ENCODE results near the gene REPS2.
A peak's percentile ranks its signal among the peaks of the same experiment; 100 is the strongest.

Gene REPS2

GRCh38 chrX:16992445-16992844 is 46.0 kb downstream of the REPS2 start:
- FAIRE-seq (no peak), DNase-seq (ENCODE audit: insufficient read length, low spot score) (no peak)
- no peak for TF ChIP-seq TAF1 (IDR thresholded peaks at IDR 0.05; ENCODE audit: low read depth, low read length)
- TF ChIP-seq PAX5 (IDR thresholded peaks at IDR 0.05; ENCODE audit: insufficient read depth, low read length, severe bottlenecking), result no peak
- no peak for TF ChIP-seq POLR2A (IDR thresholded peaks at IDR 0.05; ENCODE audit: low read depth, low read length)
- no peak for TF ChIP-seq SPI1 (IDR thresholded peaks at IDR 0.05; ENCODE audit: low read depth, low read length)

GRCh38 chrX:16992951-16993350 is 46.5 kb downstream of the REPS2 start:
- FAIRE-seq (no peak), DNase-seq (ENCODE audit: insufficient read length, low spot score) (no peak)
- no peak for TF ChIP-seq POLR2AphosphoS5 (IDR thresholded peaks at IDR 0.05; ENCODE audit: low read depth, low read length)
- TF ChIP-seq SPI1 (IDR thresholded peaks at IDR 0.05; ENCODE audit: low read depth, low read length), result no peak
- no peak for TF ChIP-seq POLR2A (IDR thresholded peaks at IDR 0.05; ENCODE audit: low read depth, low read length)
- no peak for TF ChIP-seq TAF1 (IDR thresholded peaks at IDR 0.05; ENCODE audit: low read depth, low read length)
- TF ChIP-seq PAX5 (IDR thresholded peaks at IDR 0.05; ENCODE audit: insufficient read depth, low read length, severe bottlenecking), result no peak
- TF ChIP-seq POU2F2 (IDR thresholded peaks at IDR 0.05; ENCODE audit: low read depth, low read length), result no peak

GRCh38 chrX:16993791-16994318 is 47.4 kb downstream of the REPS2 start:
- DNase-seq (ENCODE audit: insufficient read length, low spot score) (no peak), FAIRE-seq (no peak)
- TF ChIP-seq TAF1 (IDR thresholded peaks at IDR 0.05; ENCODE audit: low read depth, low read length) (no peak), SPI1 (IDR thresholded peaks at IDR 0.05; ENCODE audit: low read depth, low read length) (no peak), POLR2A (IDR thresholded peaks at IDR 0.05; ENCODE audit: low read depth, low read length) (no peak), PAX5 (IDR thresholded peaks at IDR 0.05; ENCODE audit: insufficient read depth, low read length, severe bottlenecking) (no peak), POU2F2 (IDR thresholded peaks at IDR 0.05; ENCODE audit: low read depth, low read length) (no peak), POLR2AphosphoS5 (IDR thresholded peaks at IDR 0.05; ENCODE audit: low read depth, low read length) (no peak)

GRCh38 chrX:16994736-16995135 is 48.3 kb downstream of the REPS2 start:
- FAIRE-seq (no peak), DNase-seq (ENCODE audit: insufficient read length, low spot score) (no peak)
- TF ChIP-seq PAX5 (IDR thresholded peaks at IDR 0.05; ENCODE audit: insufficient read depth, low read length, severe bottlenecking) (no peak), POLR2A (IDR thresholded peaks at IDR 0.05; ENCODE audit: low read depth, low read length) (no peak), SPI1 (IDR thresholded peaks at IDR 0.05; ENCODE audit: low read depth, low read length) (no peak), POU2F2 (IDR thresholded peaks at IDR 0.05; ENCODE audit: low read depth, low read length) (no peak), TAF1 (IDR thresholded peaks at IDR 0.05; ENCODE audit: low read depth, low read length) (no peak), POLR2AphosphoS5 (IDR thresholded peaks at IDR 0.05; ENCODE audit: low read depth, low read length) (no peak)

GRCh38 chrX:16997313-16997712 is 50.9 kb downstream of the REPS2 start:
- no peak for FAIRE-seq
- TF ChIP-seq SPI1 (IDR thresholded peaks at IDR 0.05; ENCODE audit: low read depth, low read length) (no peak), TAF1 (IDR thresholded peaks at IDR 0.05; ENCODE audit: low read depth, low read length) (no peak), PAX5 (IDR thresholded peaks at IDR 0.05; ENCODE audit: insufficient read depth, low read length, severe bottlenecking) (no peak), POLR2AphosphoS5 (IDR thresholded peaks at IDR 0.05; ENCODE audit: low read depth, low read length) (no peak), POLR2A (IDR thresholded peaks at IDR 0.05; ENCODE audit: low read depth, low read length) (no peak), POU2F2 (IDR thresholded peaks at IDR 0.05; ENCODE audit: low read depth, low read length) (no peak)
- no peak for DNase-seq (ENCODE audit: insufficient read length, low spot score)

- TF ChIP-seq SPI1 (IDR thresholded peaks at IDR 0.05; ENCODE audit: low read depth, low read length) (no peak), POLR2AphosphoS5 (IDR thresholded peaks at IDR 0.05; ENCODE audit: low read depth, low read length) (no peak), TAF1 (IDR thresholded peaks at IDR 0.05; ENCODE audit: low read depth, low read length) (no peak), PAX5 (IDR thresholded peaks at IDR 0.05; ENCODE audit: insufficient read depth, low read length, severe bottlenecking) (no peak), POU2F2 (IDR thresholded peaks at IDR 0.05; ENCODE audit: low read depth, low read length) (no peak), POLR2A (IDR thresholded peaks at IDR 0.05; ENCODE audit: low read depth, low read length) (no peak)
- FAIRE-seq, result no peak
- DNase-seq (ENCODE audit: insufficient read length, low spot score), result no peak
Measured at GRCh38 chrX:16999275-16999674, 52.8 kb downstream of the REPS2 start.

- no peak for TF ChIP-seq TAF1 (IDR thresholded peaks at IDR 0.05; ENCODE audit: low read depth, low read length)
- TF ChIP-seq POLR2A (IDR thresholded peaks at IDR 0.05; ENCODE audit: low read depth, low read length), result no peak
- no peak for TF ChIP-seq PAX5 (IDR thresholded peaks at IDR 0.05; ENCODE audit: insufficient read depth, low read length, severe bottlenecking)
- TF ChIP-seq POU2F2 (IDR thresholded peaks at IDR 0.05; ENCODE audit: low read depth, low read length), result no peak
- no peak for FAIRE-seq
- no peak for DNase-seq (ENCODE audit: insufficient read length, low spot score)
Measured at GRCh38 chrX:17000751-17001150, 54.3 kb downstream of the REPS2 start.

- FAIRE-seq (no peak), DNase-seq (ENCODE audit: insufficient read length, low spot score) (no peak)
Measured at GRCh38 chrX:17005712-17006368, 59.4 kb downstream of the REPS2 start.

GRCh38 chrX:17007134-17007768 is 60.8 kb downstream of the REPS2 start:
- peak; percentile 72 for FAIRE-seq
- TF ChIP-seq PAX5 (IDR thresholded peaks at IDR 0.05; ENCODE audit: insufficient read depth, low read length, severe bottlenecking), result no peak
- TF ChIP-seq POLR2A (IDR thresholded peaks at IDR 0.05; ENCODE audit: low read depth, low read length), result no peak
- TF ChIP-seq POU2F2 (IDR thresholded peaks at IDR 0.05; ENCODE audit: low read depth, low read length), result no peak
- TF ChIP-seq POLR2AphosphoS5 (IDR thresholded peaks at IDR 0.05; ENCODE audit: low read depth, low read length), result no peak
- no peak for TF ChIP-seq TAF1 (IDR thresholded peaks at IDR 0.05; ENCODE audit: low read depth, low read length)
- DNase-seq (ENCODE audit: insufficient read length, low spot score), result peak; percentile 2

More at GRCh38 chrX:17005712-17006368, 59.4 kb downstream of the REPS2 start:
- TF ChIP-seq POU2F2 (IDR thresholded peaks at IDR 0.05; ENCODE audit: low read depth, low read length), result no peak

Measured in GM12891 (cell line).